Hepatocyte (in vitro differentiated cells): ENCODE results near the gene IMP3. TPM values are rescaled to one million over a fixed set of nuclear protein-coding genes. Genes with fewer than 3 reads are reported as not detected.

Experiments used
- DNase-seq: peaks from one replicate; pipeline ENCODE4 v3.0.0-alpha.2; 2016; ENCODE audit warnings: low spot score
- H2AFZ ChIP-seq: fragments of 200-600 bp; sonication (generic); 2 replicates; pipeline ENCODE4 v1.6.0; 2016; ENCODE audit warnings: antibody characterized with exemption, mild to moderate bottlenecking
- H3K27ac ChIP-seq: fragments of 200-600 bp; sonication (generic); 2 replicates; pipeline ENCODE4 v1.5.1; 2016; ENCODE audit warnings: mild to moderate bottlenecking
- H3K27me3 ChIP-seq: fragments of 200-600 bp; sonication (generic); 2 replicates; pipeline ENCODE4 v1.6.1; 2016
- H3K36me3 ChIP-seq: fragments of 200-600 bp; sonication (generic); replicated peaks from 2 replicates; pipeline ENCODE4 v1.5.1; 2016; ENCODE audit warnings: low read depth; ENCODE audit not compliant: insufficient read depth
- H3K4me1 ChIP-seq: fragments of 200-600 bp; sonication (generic); 2 replicates; pipeline ENCODE4 v1.5.1; 2016; ENCODE audit warnings: mild to moderate bottlenecking, moderate library complexity; ENCODE audit not compliant: insufficient read depth
- H3K4me2 ChIP-seq: fragments of 200-600 bp; sonication (generic); 2 replicates; pipeline ENCODE4 v1.6.0; 2016
- H3K4me3 ChIP-seq: fragments of 200-600 bp; sonication (generic); 2 replicates; pipeline ENCODE4 v1.5.1; 2016; ENCODE audit warnings: mild to moderate bottlenecking
- H3K79me2 ChIP-seq: fragments of 200-600 bp; sonication (generic); 2 replicates; pipeline ENCODE4 v1.6.0; 2017; ENCODE audit warnings: mild to moderate bottlenecking
- H3K9me2 ChIP-seq: fragments of 200-600 bp; sonication (generic); replicated peaks from 2 replicates; pipeline ENCODE4 v1.6.0; 2017; ENCODE audit warnings: mild to moderate bottlenecking; ENCODE audit not compliant: insufficient read depth
- H3K9me3 ChIP-seq: fragments of 200-600 bp; sonication (generic); 2 replicates; pipeline ENCODE4 v1.5.1; 2016; ENCODE audit warnings: low read depth, mild to moderate bottlenecking
- H4K20me1 ChIP-seq: fragments of 200-600 bp; sonication (generic); 2 replicates; pipeline ENCODE4 v1.6.0; 2016; ENCODE audit warnings: mild to moderate bottlenecking; ENCODE audit not compliant: insufficient read depth, poor library complexity, severe bottlenecking
- CTCF ChIP-seq: fragments of 200-600 bp; sonication (generic); IDR thresholded peaks from 2 replicates; pipeline ENCODE4 v1.5.1; 2016; ENCODE audit warnings: antibody characterized with exemption, mild to moderate bottlenecking; ENCODE audit not compliant: poor library complexity
- EZH2 ChIP-seq: fragments of 200-600 bp; sonication (generic); IDR thresholded peaks from 2 replicates; pipeline ENCODE4 v1.6.1; 2016; ENCODE audit warnings: antibody characterized with exemption, mild to moderate bottlenecking, borderline replicate concordance
- EZH2phosphoT487 ChIP-seq: fragments of 200-600 bp; sonication (generic); IDR thresholded peaks from one replicate; pipeline ENCODE4 v1.6.1; 2018; ENCODE audit warnings: antibody characterized with exemption, mild to moderate bottlenecking, low read depth, moderate library complexity; ENCODE audit not compliant: unreplicated experiment, severe bottlenecking
- WGBS: methylation state at CpG from one replicate; pipeline ENCODE4 v1.1.6; 2016; ENCODE audit warnings: low lambda C conversion rate; ENCODE audit errors: missing lambda C conversion rate; 5-methylcytosine and 5-hydroxymethylcytosine counted together
- polyA plus RNA-seq: library from polyadenylated mRNA; unstranded; fragments of >200 nt; fragmentation: Nextera tagmentation; extraction: Ambion mirVana; gene quantifications from 2 replicates; pipeline ENCODE4 v1.2.1, GENCODE V29; 2016
- total RNA-seq: library from RNA; depleted of rRNA; stranded (reverse); fragments of >200 nt; gene quantifications from 2 replicates; pipeline ENCODE4 v1.2.3, GENCODE V29; 2014

IMP3 gene
- total and polyA plus RNA-seq, 2 experiments from 2014 or later, result 144 to 155 TPM

GRCh38 chr15:75620841-75621391 lies 19.1 kb downstream of the IMP3 start:
- peak; percentile 72 for DNase-seq
- Histone ChIP-seq H2AFZ (no peak overlapping the region), H3K4me2 (peak overlapping the region; percentile 58), H3K79me2 (peaks cover 3% of the 10 kb centered on the region), H3K9me3 (no peaks in the 10 kb centered on the region), H3K4me1 (no peaks in the 10 kb centered on the region), H3K27ac (peak overlapping the region; percentile 81), H3K27me3 (no peaks in the 10 kb centered on the region), H3K36me3 (no peaks in the 10 kb centered on the region), H4K20me1 (no peaks in the 10 kb centered on the region), H3K9me2 (no peaks in the 10 kb centered on the region), H3K4me3 (no peak overlapping the region)
- WGBS, result 80% methylated on average over 7 of the region's 7 CpGs
- TF ChIP-seq EZH2, result no peak
- TF ChIP-seq EZH2phosphoT487, result no peak

GRCh38 chr15:75620058-75620820 lies 19.8 kb downstream of the IMP3 start:
- Histone ChIP-seq H3K4me1 (no peaks in the 10 kb centered on the region), H3K4me3 (no peak overlapping the region), H3K79me2 (peaks cover 3% of the 10 kb centered on the region), H3K9me3 (no peaks in the 10 kb centered on the region), H3K4me2 (peak overlapping the region; percentile 58), H3K27ac (peak overlapping the region; percentile 81), H4K20me1 (no peaks in the 10 kb centered on the region), H3K9me2 (no peaks in the 10 kb centered on the region), H3K27me3 (no peaks in the 10 kb centered on the region), H2AFZ (no peak overlapping the region), H3K36me3 (no peaks in the 10 kb centered on the region)
- no peak for TF ChIP-seq EZH2
- TF ChIP-seq EZH2phosphoT487, result no peak
- TF ChIP-seq CTCF, result no peak
- DNase-seq, result peak; percentile 16
- 92% methylated on average over 4 of the region's 4 CpGs for WGBS

GRCh38 chr15:75616766-75617165 lies 23.3 kb downstream of the IMP3 start:
- Histone ChIP-seq H3K36me3 (no peaks in the 10 kb centered on the region), H3K4me2 (no peak overlapping the region)

More at GRCh38 chr15:75616766-75617165, 23.3 kb downstream of the IMP3 start:
- no peak overlapping the region for H3K4me3 ChIP-seq
- no peaks in the 10 kb centered on the region for H3K9me3 ChIP-seq
- H3K9me2 ChIP-seq, result no peaks in the 10 kb centered on the region
- no peak overlapping the region for H3K27ac ChIP-seq
- no peak overlapping the region for H2AFZ ChIP-seq
- no peaks in the 10 kb centered on the region for H4K20me1 ChIP-seq
- no peak for TF ChIP-seq CTCF
- no peak for TF ChIP-seq EZH2
- H3K27me3 ChIP-seq, result no peaks in the 10 kb centered on the region
- no peaks in the 10 kb centered on the region for H3K79me2 ChIP-seq
- H3K4me1 ChIP-seq, result no peaks in the 10 kb centered on the region
- DNase-seq, result no peak
